Motor neuron (in vitro differentiated cells): ENCODE data around the gene BCL11B. TPM values are rescaled to one million over a fixed set of nuclear protein-coding genes. Genes with fewer than 3 reads are reported as not detected.

Experiments
- ATAC-seq, 8 experiments: fragments of 200-7000 bp; cut with Tn5 transposase; replicated peaks in 6 of 8; 2 replicates each; pipeline ENCODE4 v1.8.0; 2021; ENCODE audit warnings: mild to moderate bottlenecking in 8 of 8, moderate library complexity in 8 of 8
- H3K27ac ChIP-seq, 2 donors: fragments of 250-450 bp; sonication (Bioruptor Pico); 2 replicates each; pipeline ENCODE4 v1.9.0; 2021; ENCODE audit warnings: antibody characterized with exemption in 2 of 2, mild to moderate bottlenecking in 2 of 2, moderate library complexity in 1 of 2
- H3K4me1 ChIP-seq, 2 donors: fragments of 250-450 bp; sonication (Bioruptor Pico); replicated peaks in 1 of 2; 2 replicates each; pipeline ENCODE4 v1.6.1; 2021; ENCODE audit warnings: antibody characterized with exemption in 2 of 2, mild to moderate bottlenecking in 2 of 2, moderate library complexity in 1 of 2
- H3K4me3 ChIP-seq, 5 donors: fragments of 250-450 bp; sonication (Bioruptor Pico); 2 replicates each; pipeline ENCODE4 v1.9.0; 2021; ENCODE audit warnings: antibody characterized with exemption in 5 of 5, mild to moderate bottlenecking in 5 of 5, moderate library complexity in 4 of 5
- whole genome bisulfite sequencing, 10 experiments: fragments of 450-650 bp; shearing (Covaris generic); methylation state at CpG; one replicate each; pipeline ENCODE4 v1.0.0; 2022; 5-methylcytosine and 5-hydroxymethylcytosine counted together
- in situ Hi-C, 9 experiments: fragments of 400-800 bp; cut with MboI; loops; one replicate each; pipeline ENCODE4 v1.15.0; 2021; ENCODE audit warnings: low sequenced_read_pairs in 9 of 9, low pct_unique_long_range_greater_than_20kb in 2 of 9; ENCODE audit not compliant: unreplicated experiment in 9 of 9
- total RNA-seq, 8 experiments: library from RNA; unstranded; fragments of 300-600 nt; gene quantifications; 2 replicates each; pipeline versions ENCODE4 v1.2.3 to v1.2.4, GENCODE V29; 2022

BCL11B gene
- total RNA-seq: 1 to 10 TPM in 1 of 8 experiments, under 1 TPM in 7; 0.04 to 3.0 (median 0.16) TPM

DNA sequence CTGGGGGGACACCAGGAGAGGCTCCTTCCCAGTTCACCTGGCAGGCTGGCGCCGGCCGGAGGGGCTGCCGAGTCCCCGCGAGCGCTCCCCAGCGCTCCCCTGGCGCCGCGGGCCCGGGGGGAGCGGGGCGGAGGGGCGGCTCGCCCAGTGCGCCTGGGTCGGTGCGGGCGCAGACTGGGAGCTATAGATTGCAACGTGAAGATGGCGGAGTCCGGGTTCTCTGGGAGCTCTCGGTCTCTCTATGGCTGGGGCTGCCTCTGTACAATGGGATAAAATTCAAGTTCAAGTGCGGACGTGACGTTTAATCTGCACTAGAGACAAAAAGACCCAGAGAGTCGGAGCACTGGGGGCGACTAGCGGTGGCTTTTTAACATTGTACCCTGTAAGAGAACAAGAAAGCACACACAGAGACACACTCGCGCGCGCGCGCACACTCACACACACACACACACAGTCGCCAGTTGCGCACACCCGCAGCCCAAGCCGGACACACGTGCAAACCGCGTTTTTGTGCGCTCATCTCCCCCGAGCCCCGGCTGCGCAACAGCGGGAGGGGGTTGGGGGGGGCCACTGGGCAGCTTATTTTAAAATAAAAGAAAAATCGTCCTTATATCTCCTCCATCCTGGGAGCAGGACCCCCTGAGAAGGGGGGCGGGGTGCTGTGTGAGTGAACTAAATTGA lies at the start of gene BCL11B:
BCL11B (minus strand) TSS at position 247 of the 681 bp plus-strand sequence. CDS start 979 bp downstream, outside the sequence.
- Histone ChIP-seq H3K4me1 (peaks cover 15 to 36% of the 10 kb centered on the region in 2 donors), H3K27ac (no peak within 1 kb of the TSS), H3K4me3 (peak within 1 kb of the TSS; percentile 31 to 89 (median 41))
- in situ Hi-C loops: loop anchor here in 1 of 9 experiments (25.0 kb wide), 1 partner anchor 1310 kb away; no protein-coding TSS in a partner anchor
- ATAC-seq: peak; percentile 28 to 73 (median 54)
- WGBS, 10 experiments: 0 to 5% (median 0%) methylated on average over 2 to 13 of the region's 50 CpGs; no CpG with 5 or more reads in 4 of the 10 experiments

DNA sequence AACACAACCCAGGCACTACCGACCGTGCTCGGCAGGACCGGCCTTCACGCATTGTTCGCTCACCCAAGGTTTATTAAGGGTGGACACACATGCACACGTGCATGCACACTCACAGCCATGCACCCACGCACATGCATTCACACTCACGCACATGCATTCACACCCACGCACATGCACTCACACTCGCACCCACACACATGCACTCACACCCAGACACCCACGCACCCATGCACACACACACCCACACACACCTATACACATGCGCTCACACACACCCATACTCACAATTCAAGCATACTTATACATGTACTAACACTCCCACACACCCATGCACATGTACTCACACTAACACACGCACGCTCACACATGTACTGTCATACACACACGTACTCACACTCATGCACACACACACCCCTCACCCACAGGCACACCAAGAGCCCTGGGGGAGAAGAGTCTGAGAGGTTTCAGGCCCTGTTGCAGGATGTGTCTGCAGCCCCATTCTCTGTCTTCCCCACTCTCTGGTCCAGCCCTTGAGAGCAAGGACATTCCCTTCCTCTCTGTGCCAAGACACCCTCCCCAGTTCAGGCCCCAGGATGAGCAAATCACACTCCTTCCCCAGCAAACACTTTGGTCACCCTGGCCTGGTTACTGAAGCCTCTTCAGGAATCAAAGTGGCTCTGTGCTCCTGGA lies 49.4 kb upstream of the BCL11B start:
- WGBS, 10 experiments: 80 to 96% (median 88%) methylated on average over 1 to 6 of the region's 16 CpGs; no CpG with 5 or more reads in 4 of the 10 experiments
- Histone ChIP-seq H3K4me3 (no peak overlapping the region), H3K27ac (no peak overlapping the region), H3K4me1 (peaks cover 4 to 15% of the 10 kb centered on the region in 2 donors)
- in situ Hi-C loops: no loop called here
- no peak for ATAC-seq

DNA sequence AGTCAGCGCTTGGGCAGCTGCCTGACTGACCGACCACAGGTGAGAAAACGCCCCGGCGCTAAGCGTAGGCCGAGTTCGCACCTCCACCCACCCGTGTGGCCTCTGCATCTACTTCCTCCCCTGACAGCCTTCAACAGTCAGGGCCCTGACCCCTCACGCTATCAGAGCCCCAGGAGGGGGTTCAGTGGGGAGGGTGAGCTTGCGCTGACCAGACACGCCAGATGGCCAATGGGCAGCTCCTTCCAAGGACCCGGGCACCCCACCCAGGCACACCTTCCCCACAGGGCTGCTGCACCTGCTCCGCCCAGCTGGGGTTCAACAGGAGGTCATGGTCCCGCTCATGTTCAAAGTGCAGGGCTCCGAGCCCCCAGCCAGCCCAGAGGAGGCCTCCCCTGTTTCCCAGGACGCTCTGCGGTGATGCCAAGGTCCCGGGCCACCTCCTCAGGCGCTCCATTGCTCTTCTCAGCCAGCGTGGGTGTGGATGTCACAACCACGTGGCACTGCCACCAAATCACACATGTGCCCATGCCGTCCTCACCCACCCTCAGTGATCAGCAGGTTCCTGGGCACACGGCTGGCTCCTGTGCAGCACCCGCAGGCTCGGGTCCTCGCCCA lies 48.7 kb upstream of the BCL11B start:
- in situ Hi-C loops: no loop called here
- Histone ChIP-seq H3K27ac (no peak overlapping the region), H3K4me3 (no peak overlapping the region), H3K4me1 (peaks cover 4 to 15% of the 10 kb centered on the region in 2 donors)
- no peak for ATAC-seq
- 82 to 100% (median 100%) methylated on average over 1 to 4 of the region's 27 CpGs; no CpG with 5 or more reads in 7 of the 10 experiments for WGBS, 10 experiments

DNA sequence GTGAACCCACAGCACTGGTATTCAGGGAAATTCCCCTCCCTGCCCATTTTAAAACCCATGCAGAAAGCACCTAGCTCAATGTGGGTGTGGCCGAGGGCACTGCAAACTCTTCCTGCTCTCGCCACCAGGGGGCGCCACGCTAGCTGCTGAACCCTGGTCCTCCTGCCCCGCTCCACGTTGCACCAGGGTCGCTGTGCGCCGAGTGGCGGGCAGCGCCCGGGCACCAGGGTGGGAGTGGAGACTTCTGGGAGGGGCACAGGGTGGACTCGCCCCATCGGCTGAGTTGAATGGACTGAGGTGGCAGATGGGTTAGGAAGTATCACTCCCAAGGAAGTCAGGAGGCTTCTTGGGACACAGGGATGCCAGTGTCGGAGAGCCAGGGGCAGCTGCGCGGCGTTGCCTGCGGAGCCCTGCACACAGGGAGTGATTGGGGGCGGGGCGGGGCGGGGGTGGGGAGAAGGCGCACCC lies 48.1 kb upstream of the BCL11B start:
- peak in 4 of 8 experiments; percentile 35 to 90 (median 59) for ATAC-seq
- WGBS, 10 experiments: 10 to 75% (median 44%) methylated on average over 1 to 7 of the region's 23 CpGs; no CpG with 5 or more reads in 6 of the 10 experiments
- in situ Hi-C loops: no loop called here
- Histone ChIP-seq H3K27ac (no peak overlapping the region), H3K4me3 (no peak overlapping the region), H3K4me1 (peaks cover 4 to 15% of the 10 kb centered on the region in 2 donors)

DNA sequence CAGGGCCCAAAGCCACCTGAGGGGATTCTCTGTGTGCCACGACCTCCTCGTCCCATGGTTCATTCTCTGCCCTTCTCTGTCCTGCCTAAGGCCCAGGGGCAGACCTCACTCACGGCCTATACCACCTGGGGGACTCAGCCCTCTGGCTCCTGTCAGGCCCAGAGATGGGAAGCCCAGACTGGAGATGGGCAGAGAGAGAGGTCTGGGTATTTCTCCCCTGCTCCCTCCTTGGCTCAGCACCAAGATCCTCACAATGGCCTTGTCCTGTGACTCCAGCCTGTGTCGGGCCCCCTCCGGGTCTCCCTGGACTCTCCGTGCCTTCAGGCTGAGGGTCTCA lies 46.9 kb upstream of the BCL11B start:
- H3K27ac ChIP-seq: no peak overlapping the region
- H3K4me3 ChIP-seq: no peak overlapping the region
- in situ Hi-C loops: no loop called here
- ATAC-seq: no peak
- WGBS, 10 experiments: 40 to 100% (median 60%) methylated on average over 1 to 3 of the region's 6 CpGs; no CpG with 5 or more reads in 4 of the 10 experiments
- H3K4me1 ChIP-seq: peaks cover 4 to 15% of the 10 kb centered on the region in 2 donors

DNA sequence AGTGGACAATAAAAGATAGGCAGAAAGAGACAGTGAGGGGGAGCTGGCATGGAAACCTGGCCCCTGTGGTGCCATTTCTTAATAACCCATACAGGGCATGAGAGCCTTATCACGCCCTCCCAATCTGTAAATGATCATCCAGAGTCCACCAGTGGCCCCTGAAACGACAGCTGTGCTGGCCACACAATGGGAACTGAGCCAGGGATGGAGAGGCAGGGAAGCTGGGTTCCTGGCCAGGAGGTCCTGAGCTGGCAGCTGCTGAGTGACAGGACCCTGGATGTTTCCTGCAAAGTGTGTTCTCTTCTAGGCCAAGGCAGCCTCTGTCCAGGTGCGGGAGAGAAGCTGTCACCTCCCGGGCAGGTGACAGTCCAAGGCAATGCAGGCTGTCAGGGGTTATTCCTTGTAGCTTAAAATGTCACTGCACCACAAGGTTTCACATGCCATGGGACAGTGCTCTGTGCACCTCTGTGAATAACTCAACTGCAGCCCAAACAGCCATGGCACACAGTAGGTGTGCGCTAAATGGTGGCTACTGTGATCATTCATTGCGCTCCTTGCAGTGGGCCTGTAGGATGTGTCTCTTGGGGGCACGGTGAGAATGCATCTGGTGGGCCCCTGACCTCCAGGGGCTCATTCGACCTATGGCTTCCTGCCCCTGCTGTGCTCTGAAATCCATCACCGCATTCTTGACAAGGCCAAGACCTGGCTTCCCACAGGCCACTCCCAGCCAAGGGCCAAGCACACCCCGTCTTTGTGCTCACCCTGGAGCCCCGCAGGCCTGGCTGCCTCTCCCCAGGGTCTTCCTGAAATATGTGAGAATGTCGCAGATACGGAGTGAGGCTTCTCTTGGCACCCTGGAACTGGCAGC lies 46.3 kb upstream of the BCL11B start:
- no peak overlapping the region for H3K4me3 ChIP-seq
- WGBS, 10 experiments: 28 to 100% (median 51%) methylated on average over 1 to 9 of the region's 13 CpGs; no CpG with 5 or more reads in 4 of the 10 experiments
- no peak for ATAC-seq
- H3K4me1 ChIP-seq: peaks cover 4 to 15% of the 10 kb centered on the region in 2 donors
- no peak overlapping the region for H3K27ac ChIP-seq
- in situ Hi-C loops: no loop called here

DNA sequence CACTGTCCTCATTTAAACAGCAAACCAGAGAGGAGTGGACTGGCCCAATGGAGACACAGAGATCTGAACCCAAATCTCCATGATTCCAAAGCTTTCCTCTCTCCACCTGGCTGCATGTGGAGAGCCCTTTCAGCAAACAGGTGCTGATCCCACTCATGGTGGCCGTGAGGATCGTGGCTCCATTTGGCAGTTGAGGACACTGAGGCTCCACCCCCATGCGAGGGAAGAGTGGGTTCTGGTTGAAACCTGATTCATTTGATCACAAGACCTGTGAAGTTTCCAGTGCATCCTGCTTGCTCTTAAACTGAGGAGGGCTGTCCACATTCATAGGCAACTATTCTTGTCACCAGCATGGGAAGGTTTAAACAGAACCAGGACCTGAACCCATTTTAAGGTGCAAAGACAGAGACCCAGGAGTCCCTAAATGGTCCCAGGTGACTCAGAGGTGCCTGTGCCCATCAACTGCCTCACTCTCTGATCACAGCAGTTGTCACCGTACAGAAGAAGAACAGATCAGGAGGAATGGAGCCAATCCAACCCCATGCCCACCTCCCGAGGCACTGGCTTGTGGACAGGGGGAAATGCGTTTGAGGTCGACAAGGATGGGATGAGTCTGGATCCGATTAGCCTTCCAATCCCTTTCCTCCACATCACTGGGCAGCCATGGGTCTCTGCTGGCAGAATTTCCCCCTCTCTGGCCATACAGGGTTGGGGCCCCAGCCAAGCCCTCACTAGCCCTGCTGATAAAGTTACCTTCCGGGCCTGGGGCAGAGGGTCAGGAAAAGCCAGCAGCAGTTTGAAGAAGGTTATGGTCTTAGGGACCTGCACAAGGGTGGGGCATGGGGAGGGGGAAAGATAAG lies 45.5 kb upstream of the BCL11B start:
- in situ Hi-C loops: no loop called here
- no peak for ATAC-seq
- H3K4me3 ChIP-seq: no peak overlapping the region

DNA sequence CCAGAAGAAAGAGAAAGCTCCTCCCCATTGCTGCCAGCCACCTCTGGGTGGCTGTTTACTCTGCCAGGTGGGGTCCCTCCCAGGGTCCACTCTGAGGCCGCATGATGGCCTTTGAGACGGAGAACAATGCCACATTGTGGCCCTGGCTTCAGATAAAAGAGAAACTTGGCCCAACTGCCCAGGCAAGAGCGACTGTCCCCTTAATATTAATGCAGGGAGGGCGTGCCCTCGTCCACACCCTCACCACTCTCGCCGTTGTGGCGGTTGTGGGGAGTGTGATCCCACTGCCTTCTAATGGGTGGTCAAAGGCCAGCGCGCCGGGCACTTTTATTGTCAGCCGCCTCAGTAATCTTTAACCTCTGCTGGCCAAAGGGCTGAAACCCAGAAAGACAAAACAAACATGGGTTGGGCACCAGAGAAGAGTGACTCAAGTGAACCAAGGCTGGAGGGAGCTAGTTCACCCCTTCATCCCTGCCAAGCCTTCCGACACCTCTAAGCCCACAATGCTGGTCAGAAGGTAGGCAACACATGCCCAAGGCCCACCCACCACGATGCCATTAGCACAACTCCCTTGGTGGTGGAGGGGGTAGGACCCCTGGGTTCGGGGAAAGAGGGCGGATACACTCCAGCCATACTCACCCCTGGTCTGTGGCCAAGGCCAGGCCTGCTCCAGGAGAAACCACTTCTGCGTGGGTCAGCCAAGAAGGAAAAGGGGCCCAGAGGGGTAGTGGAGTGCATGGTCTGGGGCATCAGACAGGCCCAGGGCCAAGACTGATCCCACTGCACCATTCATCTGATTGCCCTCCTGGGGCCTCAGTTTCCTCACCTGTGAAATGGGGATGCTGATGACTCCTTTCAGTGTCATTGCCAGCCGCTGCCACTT lies 44.5 kb upstream of the BCL11B start:
- no peak overlapping the region for H3K27ac ChIP-seq
- H3K4me1 ChIP-seq: peaks cover 4 to 15% of the 10 kb centered on the region in 2 donors
- no peak overlapping the region for H3K4me3 ChIP-seq
- WGBS, 10 experiments: 37 to 93% (median 70%) methylated on average over 2 to 8 of the region's 18 CpGs; no CpG with 5 or more reads in 2 of the 10 experiments
- no peak for ATAC-seq
- in situ Hi-C loops: no loop called here

More for the DNA sequence above, 45.5 kb upstream of the BCL11B start:
- peaks cover 4 to 15% of the 10 kb centered on the region in 2 donors for H3K4me1 ChIP-seq
- 17 to 100% (median 86%) methylated on average over 1 to 8 of the region's 9 CpGs; no CpG with 5 or more reads in 1 of the 10 experiments for WGBS, 10 experiments
- H3K27ac ChIP-seq: no peak overlapping the region

DNA sequence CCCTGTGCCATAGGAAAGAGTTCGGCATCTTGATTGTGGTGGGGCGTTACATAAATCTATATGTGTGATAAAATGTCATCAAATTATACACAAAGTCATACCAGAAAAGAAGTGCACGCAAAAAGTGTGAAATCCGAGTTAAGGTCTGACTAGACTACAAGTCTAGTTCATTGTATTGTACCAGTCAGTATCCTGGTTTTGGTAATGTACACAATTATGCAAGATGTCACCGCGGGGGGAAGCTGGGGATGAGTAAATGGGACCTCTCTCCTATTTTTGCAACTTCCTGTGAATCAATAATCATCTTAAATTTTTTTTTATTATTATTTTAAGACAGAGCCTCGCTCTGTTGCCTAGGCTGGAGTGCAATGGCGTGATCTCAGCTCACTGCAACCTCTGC lies 43.2 kb upstream of the BCL11B start:
- WGBS, 10 experiments: 61 to 100% (median 84%) methylated on average over 1 to 8 of the region's 8 CpGs; no CpG with 5 or more reads in 1 of the 10 experiments
- ATAC-seq: no peak
- no peak overlapping the region for H3K4me3 ChIP-seq
- H3K27ac ChIP-seq: no peak overlapping the region
- in situ Hi-C loops: no loop called here
- H3K4me1 ChIP-seq: peaks cover 4 to 13% of the 10 kb centered on the region in 2 donors

DNA sequence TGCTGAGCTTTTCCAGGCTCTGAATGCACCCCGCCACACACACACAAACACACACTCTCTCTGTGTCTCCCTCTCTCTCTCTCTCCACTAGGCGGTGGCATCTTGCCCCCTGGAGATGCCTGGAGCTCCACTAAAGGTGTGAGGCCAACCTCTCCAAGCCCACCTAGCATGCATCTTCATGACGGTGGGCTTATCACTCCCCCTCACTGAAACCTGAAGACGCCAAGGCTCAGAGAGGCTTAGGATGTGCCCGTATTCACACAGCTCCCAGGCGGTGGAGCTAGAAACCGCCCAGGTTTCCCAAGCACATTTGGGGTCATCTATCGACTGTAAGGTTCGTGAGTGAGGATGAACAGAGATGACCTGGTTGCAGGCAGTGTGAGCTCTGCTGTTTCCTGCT lies 42.6 kb upstream of the BCL11B start:
- peaks cover 4 to 13% of the 10 kb centered on the region in 2 donors for H3K4me1 ChIP-seq
- WGBS, 10 experiments: 52 to 93% (median 80%) methylated on average over 1 to 9 of the region's 9 CpGs; no CpG with 5 or more reads in 3 of the 10 experiments
- in situ Hi-C loops: no loop called here
- ATAC-seq: peak in 1 of 8 experiments; percentile 39
- H3K4me3 ChIP-seq: no peak overlapping the region
- no peak overlapping the region for H3K27ac ChIP-seq

DNA sequence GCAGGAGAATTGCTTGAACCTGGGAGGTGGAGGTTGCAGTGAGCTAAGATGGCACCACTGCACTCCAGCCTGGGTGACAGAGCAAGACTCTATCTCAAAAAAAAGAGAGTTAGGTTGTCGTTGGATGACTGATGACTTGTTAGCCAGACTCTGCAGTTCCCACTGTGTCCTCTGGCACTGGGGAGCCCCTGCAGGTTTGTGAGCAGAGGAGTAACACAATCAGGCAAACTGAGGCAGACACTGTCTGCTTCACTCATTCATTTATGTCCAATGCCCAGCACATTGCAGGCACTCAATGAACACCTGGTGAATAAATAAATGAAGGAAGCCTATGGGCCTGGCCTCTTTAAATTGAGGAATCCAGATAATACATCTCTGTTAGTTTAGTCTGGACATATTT lies 41.2 kb upstream of the BCL11B start:
- 0 to 100% (median 81%) methylated on average over 1 of the region's 1 CpG; no CpG with 5 or more reads in 6 of the 10 experiments for WGBS, 10 experiments
- peaks cover 0 to 3% of the 10 kb centered on the region in 2 donors for H3K4me1 ChIP-seq
- no peak overlapping the region for H3K27ac ChIP-seq
- no peak for ATAC-seq
- in situ Hi-C loops: no loop called here
- no peak overlapping the region for H3K4me3 ChIP-seq
